Subcutaneous abdominal adipose tissue (tissue), 5 donors: ENCODE results near the gene MAGI1.

Experiments
- H3K27ac ChIP-seq: one replicate; pipeline ENCODE4 v1.7.0; 2013; ENCODE audit warnings: low read depth, mild to moderate bottlenecking, inconsistent platforms, low read length, moderate library complexity
- H3K27me3 ChIP-seq, 5 donors: one replicate each; pipeline ENCODE4 v1.7.0; 2013; ENCODE audit warnings: low read length in 5 of 5, inconsistent platforms in 1 of 5; ENCODE audit not compliant: control insufficient read depth in 5 of 5, insufficient read depth in 4 of 5
- H3K36me3 ChIP-seq, 5 donors: one replicate each; pipeline ENCODE4 v1.7.0; 2013; ENCODE audit warnings: low read length in 5 of 5; ENCODE audit not compliant: control insufficient read depth in 5 of 5, insufficient read depth in 5 of 5
- H3K4me1 ChIP-seq, 5 donors: one replicate each; pipeline ENCODE4 v1.7.0; 2013; ENCODE audit warnings: low read length in 5 of 5, mild to moderate bottlenecking in 3 of 5, moderate library complexity in 1 of 5; ENCODE audit not compliant: control insufficient read depth in 5 of 5, insufficient read depth in 5 of 5
- H3K4me3 ChIP-seq, 5 donors: one replicate each; pipeline ENCODE4 v1.7.0; 2013; ENCODE audit warnings: low read length in 5 of 5, low read depth in 1 of 5
- H3K9ac ChIP-seq, 5 donors: one replicate each; pipeline ENCODE4 v1.7.0; 2013; ENCODE audit warnings: low read length in 5 of 5, mild to moderate bottlenecking in 4 of 5, moderate library complexity in 3 of 5
- H3K9me3 ChIP-seq, 5 donors: one replicate each; pipeline ENCODE4 v1.7.0; 2013; ENCODE audit warnings: low read length in 5 of 5; ENCODE audit not compliant: control insufficient read depth in 5 of 5
- donor health status: healthy.
- donor health status: healthy.
- donor health status: healthy.
- donor health status: healthy.
- donor health status: healthy.

The MAGI1 gene

GRCh38 chr3:65503776-65504175, 534.9 kb downstream of the MAGI1 start:
- Histone ChIP-seq H3K27me3 (no peaks in the 10 kb centered on the region), H3K4me3 (no peak overlapping the region), H3K4me1 (no peaks in the 10 kb centered on the region), H3K27ac (no peak overlapping the region), H3K9me3 (no peaks in the 10 kb centered on the region), H3K36me3 (no peaks in the 10 kb centered on the region), H3K9ac (no peak overlapping the region)

DNA sequence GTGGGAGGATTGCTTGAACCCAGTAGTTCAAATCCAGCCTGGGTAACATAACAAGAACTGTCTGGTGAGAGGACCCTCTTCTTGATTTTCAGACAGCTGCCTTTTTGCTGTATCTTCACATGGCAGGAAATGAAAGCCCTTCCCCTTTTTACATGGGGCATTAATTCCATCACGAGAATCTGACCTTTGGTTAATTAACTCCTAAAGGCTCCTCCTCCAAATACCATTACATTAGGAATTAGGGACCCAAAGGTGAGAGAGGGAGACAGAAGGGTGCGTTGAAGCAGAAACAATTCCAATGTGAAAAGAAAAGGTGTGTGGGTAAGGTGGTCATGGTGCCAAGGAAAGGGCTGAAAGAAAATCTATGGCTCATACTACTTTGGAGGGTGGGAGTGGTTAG, 536.2 kb downstream of the MAGI1 start:
- H3K4me3 ChIP-seq = no peak overlapping the region
- H3K27ac ChIP-seq = no peak overlapping the region
- H3K36me3 ChIP-seq = no peaks in the 10 kb centered on the region
- no peaks in the 10 kb centered on the region for H3K9me3 ChIP-seq
- no peaks in the 10 kb centered on the region for H3K27me3 ChIP-seq
- H3K9ac ChIP-seq = no peak overlapping the region
- H3K4me1 ChIP-seq = no peaks in the 10 kb centered on the region

DNA sequence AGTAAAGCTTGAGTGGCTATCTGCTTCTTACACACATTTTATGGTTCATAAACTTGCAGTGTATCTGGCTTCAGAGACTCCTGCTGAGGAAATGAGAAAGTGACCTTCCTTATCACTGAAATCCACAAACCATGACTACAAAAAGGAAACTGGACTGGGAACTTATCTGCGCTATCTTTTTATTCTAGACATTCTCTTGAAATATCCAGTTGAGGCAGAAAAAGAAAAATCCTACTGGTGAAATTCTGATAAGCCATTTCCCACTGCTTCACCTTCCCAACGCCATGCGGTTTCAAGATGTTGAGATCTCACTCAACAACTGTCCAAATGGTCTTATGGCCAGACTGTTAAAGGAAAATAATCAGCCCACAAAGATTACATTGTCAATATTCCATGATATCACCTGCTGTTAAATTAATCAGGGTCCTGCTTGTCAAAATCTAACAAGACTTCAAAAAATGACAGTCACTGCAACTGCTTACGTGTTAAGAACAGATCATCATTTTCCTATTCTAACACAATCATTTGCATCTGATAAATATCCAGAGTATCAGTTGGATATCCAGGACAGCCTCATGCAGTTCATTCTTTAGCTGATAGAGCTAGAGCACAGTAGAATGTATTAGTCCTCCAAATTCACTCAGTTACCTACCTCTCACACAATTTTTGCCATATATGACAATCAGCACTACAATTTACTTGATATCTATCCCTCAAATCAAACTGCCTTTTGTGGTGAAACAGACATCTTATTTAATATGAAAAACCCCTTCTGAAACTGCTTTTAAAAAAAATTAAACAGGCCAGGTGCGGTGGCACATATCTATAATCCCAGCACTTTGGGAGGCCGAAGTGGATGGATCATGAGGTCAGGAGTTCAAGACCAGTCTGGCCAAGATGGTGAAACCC, 538.1 kb downstream of the MAGI1 start:
- H3K9me3 ChIP-seq = no peaks in the 10 kb centered on the region
- H3K9ac ChIP-seq = no peak overlapping the region
- no peaks in the 10 kb centered on the region for H3K27me3 ChIP-seq
- no peak overlapping the region for H3K27ac ChIP-seq
- H3K4me3 ChIP-seq = no peak overlapping the region
- no peaks in the 10 kb centered on the region for H3K4me1 ChIP-seq
- no peaks in the 10 kb centered on the region for H3K36me3 ChIP-seq

DNA sequence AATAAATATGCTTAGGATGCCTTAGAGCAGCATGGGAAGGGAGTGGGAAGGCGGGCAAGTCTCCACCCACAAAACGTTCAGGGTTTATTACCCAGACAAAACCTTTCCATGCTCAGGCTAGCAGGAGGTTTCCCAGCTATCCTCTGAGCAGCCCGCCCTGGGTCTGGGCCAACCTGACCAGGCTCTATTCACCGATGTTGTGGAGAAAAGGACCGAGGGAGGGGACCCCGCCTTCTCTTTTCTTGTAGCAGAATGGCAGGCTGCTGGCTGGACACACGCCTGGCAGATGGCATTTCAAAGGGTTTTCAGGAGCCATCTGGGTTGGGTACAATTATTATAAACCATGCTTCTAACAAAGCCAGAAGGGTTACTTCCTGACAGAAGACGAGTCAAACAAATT, 540.9 kb downstream of the MAGI1 start:
- H3K4me3 ChIP-seq = no peak overlapping the region
- H3K27me3 ChIP-seq = no peaks in the 10 kb centered on the region
- no peak overlapping the region for H3K9ac ChIP-seq
- H3K36me3 ChIP-seq = no peaks in the 10 kb centered on the region
- no peaks in the 10 kb centered on the region for H3K9me3 ChIP-seq
- H3K4me1 ChIP-seq = no peaks in the 10 kb centered on the region
- H3K27ac ChIP-seq = no peak overlapping the region

DNA sequence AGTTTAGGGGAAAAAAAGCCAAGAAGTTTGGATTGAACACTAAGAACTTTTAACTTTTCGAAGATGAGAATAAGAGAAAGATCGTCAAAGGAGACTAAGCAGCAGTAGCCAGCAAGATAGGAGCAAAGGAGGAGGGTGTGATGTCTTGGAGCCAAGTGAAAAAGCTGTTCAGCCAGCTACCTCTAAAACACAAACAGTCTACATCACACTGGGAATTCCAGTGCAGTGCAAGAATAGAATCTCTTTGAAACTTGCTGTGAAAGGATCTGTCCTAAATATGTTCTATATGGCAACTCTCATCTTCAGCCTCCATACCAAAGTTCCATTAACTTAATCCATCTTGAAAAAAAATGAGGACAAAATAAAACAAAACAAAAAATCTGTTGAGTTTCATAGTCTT, 541.5 kb downstream of the MAGI1 start:
- Histone ChIP-seq H3K9me3 (no peaks in the 10 kb centered on the region), H3K4me1 (no peaks in the 10 kb centered on the region), H3K27ac (no peak overlapping the region), H3K27me3 (no peaks in the 10 kb centered on the region), H3K9ac (no peak overlapping the region), H3K4me3 (no peak overlapping the region), H3K36me3 (peaks cover 0 to 3% (median 0%) of the 10 kb centered on the region in 5 donors)

DNA sequence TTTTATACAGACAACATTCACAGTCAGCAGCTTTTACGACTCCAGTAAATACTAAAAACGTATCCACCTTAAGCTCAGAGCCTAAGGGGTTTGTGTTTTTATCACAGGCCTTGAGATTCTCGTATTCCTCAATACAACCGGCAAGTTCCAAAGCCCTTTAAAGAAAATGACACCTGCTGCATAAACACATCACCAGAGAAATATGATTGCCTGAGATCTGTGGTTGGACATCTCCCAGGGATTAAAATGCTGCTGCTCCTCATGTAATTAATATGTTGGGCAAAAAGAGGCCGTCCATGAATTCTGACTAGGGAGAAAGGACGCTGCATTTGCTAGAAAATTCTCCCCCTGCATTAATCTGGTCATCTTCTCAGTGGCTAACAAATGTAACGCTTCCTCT, 544.8 kb downstream of the MAGI1 start:
- no peaks in the 10 kb centered on the region for H3K4me1 ChIP-seq
- H3K9me3 ChIP-seq = no peaks in the 10 kb centered on the region
- no peak overlapping the region for H3K4me3 ChIP-seq
- H3K9ac ChIP-seq = no peak overlapping the region
- H3K27me3 ChIP-seq = no peaks in the 10 kb centered on the region
- no peak overlapping the region for H3K27ac ChIP-seq
- H3K36me3 ChIP-seq = peaks cover 0 to 5% (median 0%) of the 10 kb centered on the region in 5 donors

DNA sequence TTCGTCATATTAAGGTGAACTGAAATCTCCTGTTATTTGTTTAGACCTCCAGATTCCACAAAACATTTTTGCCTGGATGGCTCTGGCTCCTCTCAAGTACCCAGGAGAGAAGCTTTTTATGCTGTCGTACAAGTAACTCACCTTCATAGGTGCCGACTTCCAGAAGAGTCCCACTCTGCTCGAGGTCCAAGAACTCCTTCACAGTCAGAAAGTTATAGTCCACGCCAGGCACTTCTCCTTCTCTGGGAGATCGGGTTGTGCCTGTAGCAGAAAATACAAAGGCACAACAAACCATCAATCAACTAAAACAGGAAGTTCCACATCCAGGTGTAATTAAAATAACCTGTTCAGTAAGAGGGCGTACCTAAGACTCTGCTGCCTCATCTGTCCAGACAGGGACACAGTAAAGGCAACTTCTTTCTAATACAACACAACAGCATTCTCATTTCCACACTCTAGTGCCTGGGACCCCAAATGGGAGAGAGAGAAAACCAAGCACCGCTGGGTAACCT, 545.3 kb downstream of the MAGI1 start:
- H3K9ac ChIP-seq = no peak overlapping the region
- H3K27me3 ChIP-seq = no peaks in the 10 kb centered on the region
- peaks cover 0 to 5% (median 0%) of the 10 kb centered on the region in 5 donors for H3K36me3 ChIP-seq
- no peaks in the 10 kb centered on the region for H3K4me1 ChIP-seq
- H3K9me3 ChIP-seq = no peaks in the 10 kb centered on the region
- no peak overlapping the region for H3K27ac ChIP-seq
- no peak overlapping the region for H3K4me3 ChIP-seq

DNA sequence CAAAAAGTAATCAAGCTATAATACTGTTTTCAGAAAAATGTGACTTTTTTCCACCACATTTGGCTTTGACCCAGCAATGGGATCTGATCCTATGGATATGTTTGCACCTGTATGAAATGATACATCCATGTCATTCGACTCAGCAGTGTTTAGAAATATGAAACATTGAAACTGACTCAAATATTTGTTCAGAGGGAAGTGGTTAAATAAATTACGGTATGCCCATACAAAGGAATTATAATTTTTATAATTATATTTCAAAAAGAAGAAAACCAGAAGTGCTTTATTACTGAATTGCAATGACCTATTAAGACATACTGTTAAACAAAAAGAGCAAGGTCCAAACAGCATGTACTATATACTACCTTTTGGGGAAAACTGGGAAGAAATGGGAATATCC, 546.5 kb downstream of the MAGI1 start:
- Histone ChIP-seq H3K9me3 (no peaks in the 10 kb centered on the region), H3K4me3 (no peak overlapping the region), H3K27ac (no peak overlapping the region), H3K4me1 (peaks cover 0 to 4% (median 0%) of the 10 kb centered on the region in 5 donors), H3K9ac (no peak overlapping the region), H3K27me3 (no peaks in the 10 kb centered on the region), H3K36me3 (peaks cover 0 to 5% (median 0%) of the 10 kb centered on the region in 5 donors)

DNA sequence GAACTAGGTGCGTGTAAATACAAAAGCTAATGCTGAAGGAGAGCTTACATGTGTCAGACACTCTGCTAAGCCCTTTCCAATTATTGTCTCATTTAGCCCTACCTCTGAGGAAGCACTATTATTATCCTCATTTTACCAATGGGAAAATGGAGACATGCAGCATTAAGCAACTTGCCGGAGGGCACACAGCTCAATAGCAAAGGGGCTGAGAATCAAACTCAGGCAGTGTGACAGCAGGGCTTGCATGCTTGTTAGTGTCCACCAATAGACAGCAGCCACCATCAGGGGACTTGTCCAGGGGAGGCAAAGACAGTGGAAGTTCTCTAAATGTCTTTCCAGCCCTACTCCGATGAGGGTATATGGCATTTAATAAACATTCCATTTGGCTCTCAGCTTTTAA, 548.6 kb downstream of the MAGI1 start:
- Histone ChIP-seq H3K9me3 (no peaks in the 10 kb centered on the region), H3K27me3 (no peaks in the 10 kb centered on the region), H3K36me3 (peaks cover 0 to 5% (median 0%) of the 10 kb centered on the region in 5 donors), H3K9ac (no peak overlapping the region), H3K4me1 (peaks cover 6 to 25% (median 19%) of the 10 kb centered on the region in 5 donors), H3K4me3 (no peak overlapping the region), H3K27ac (no peak overlapping the region)

DNA sequence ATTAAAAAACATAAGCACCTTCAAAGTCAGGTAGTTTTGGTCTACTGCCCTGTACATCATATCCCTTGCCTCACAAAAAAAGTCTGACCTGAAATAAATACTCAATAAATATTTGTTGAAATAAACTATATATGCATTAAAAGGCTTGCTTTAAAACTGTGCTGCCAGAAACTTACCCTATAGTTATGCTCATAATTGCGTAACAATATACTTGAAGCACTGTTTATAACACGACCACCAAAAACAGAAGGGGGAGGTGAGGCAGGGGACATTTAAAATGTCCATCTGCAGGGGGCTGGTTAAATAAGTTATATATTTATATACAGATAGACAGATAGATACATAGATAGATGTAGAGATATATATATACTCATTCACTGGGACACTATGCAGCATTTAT, 549.5 kb downstream of the MAGI1 start:
- no peaks in the 10 kb centered on the region for H3K27me3 ChIP-seq
- no peak overlapping the region for H3K9ac ChIP-seq
- H3K9me3 ChIP-seq = no peaks in the 10 kb centered on the region
- H3K36me3 ChIP-seq = peaks cover 0 to 5% (median 0%) of the 10 kb centered on the region in 5 donors
- H3K4me3 ChIP-seq = no peak overlapping the region
- H3K4me1 ChIP-seq = peaks cover 10 to 33% (median 28%) of the 10 kb centered on the region in 5 donors
- H3K27ac ChIP-seq = no peak overlapping the region
